Loucy (cell line): ENCODE data around the gene PLCB3.

Experiments
- EZH2phosphoT487 ChIP-seq: fragments of 200-600 bp; IDR thresholded peaks from 2 replicates; pipeline ENCODE4 v1.6.1; 2018; ENCODE audit warnings: antibody characterized with exemption, mild to moderate bottlenecking, moderate library complexity, borderline replicate concordance
- TF ChIP-seq, protein P1 (sequence below): fragments of 200-600 bp; sonication (generic); conservative IDR thresholded peaks from 2 replicates; pipeline ENCODE4 v1.5.1; 2014; ENCODE audit warnings: mild to moderate bottlenecking, antibody characterized with exemption, low read length

DNA sequence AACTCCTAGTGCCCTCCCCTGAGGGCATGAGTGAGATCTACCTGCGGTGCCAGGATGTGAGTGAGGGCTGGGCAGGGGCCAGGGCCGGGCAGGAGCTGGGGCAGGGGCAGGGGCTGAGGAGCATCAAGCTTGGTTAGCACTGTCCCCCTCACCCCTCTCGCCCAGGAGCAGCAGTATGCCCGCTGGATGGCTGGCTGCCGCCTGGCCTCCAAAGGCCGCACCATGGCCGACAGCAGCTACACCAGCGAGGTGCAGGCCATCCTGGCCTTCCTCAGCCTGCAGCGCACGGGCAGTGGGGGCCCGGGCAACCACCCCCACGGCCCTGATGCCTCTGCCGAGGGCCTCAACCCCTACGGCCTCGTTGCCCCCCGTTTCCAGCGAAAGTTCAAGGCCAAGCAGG, 31.1 kb upstream of the PLCB3 start:
- TF ChIP-seq, protein P1, sequence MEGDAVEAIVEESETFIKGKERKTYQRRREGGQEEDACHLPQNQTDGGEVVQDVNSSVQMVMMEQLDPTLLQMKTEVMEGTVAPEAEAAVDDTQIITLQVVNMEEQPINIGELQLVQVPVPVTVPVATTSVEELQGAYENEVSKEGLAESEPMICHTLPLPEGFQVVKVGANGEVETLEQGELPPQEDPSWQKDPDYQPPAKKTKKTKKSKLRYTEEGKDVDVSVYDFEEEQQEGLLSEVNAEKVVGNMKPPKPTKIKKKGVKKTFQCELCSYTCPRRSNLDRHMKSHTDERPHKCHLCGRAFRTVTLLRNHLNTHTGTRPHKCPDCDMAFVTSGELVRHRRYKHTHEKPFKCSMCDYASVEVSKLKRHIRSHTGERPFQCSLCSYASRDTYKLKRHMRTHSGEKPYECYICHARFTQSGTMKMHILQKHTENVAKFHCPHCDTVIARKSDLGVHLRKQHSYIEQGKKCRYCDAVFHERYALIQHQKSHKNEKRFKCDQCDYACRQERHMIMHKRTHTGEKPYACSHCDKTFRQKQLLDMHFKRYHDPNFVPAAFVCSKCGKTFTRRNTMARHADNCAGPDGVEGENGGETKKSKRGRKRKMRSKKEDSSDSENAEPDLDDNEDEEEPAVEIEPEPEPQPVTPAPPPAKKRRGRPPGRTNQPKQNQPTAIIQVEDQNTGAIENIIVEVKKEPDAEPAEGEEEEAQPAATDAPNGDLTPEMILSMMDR, result no peak
- no peak for TF ChIP-seq EZH2phosphoT487
